ENCODE measurements around the gene BSCL2.

- TF ChIP-seq CTCF (IDR thresholded peaks at IDR 0.05) = no peak
- TF ChIP-seq ZFX (IDR thresholded peaks at IDR 0.05; ENCODE audit: borderline replicate concordance) = no peak
These were observed 20.6 kb upstream of the BSCL2 start for GRCh38 chr11:62727872-62728170.
